ENCODE results near the gene TLE3. TPM values are rescaled to one million over a fixed set of nuclear protein-coding genes. Genes with fewer than 3 reads are reported as not detected.

TLE3 gene
- total RNA-seq, 1 donor from 2014 or later = 45.4 TPM

DNA sequence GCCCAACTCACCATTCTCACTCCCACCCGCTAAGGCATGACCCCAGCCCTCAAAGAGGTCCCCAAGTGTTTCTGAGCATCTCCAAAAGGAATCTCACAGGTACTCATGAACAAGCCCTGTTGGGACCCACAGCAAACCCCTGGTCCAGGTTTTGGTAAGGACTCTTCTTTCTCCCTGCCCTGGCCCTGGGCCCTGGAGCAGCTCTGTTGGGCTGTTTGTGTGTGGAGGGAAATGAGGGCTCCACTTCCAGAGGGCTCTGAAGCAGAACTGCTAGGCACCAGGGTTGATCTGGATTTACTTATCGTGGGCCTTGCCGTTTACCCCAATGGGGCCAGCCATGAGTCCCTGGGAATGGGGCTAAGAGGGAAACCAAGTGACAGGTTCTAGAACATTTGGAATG, 92.9 kb downstream of the TLE3 start:
- H3K79me2 ChIP-seq (ENCODE audit: insufficient read depth, low read length) = no peaks in the 10 kb centered on the region
- TF ChIP-seq EZH2 (IDR thresholded peaks at IDR 0.05; ENCODE audit: insufficient read depth, low read length) (no peak), CTCF (IDR thresholded peaks at IDR 0.05; ENCODE audit: insufficient read depth, low read depth, low read length) (no peak)
- no peak overlapping the region for H3K27ac ChIP-seq (ENCODE audit: low read depth, low read length)
- H3K27ac Mint-ChIP-seq (ENCODE audit: unreplicated experiment) = no peak overlapping the region
- peaks cover 9% of the 10 kb centered on the region for H3K27me3 ChIP-seq (ENCODE audit: insufficient read depth, low read length)
- peaks cover 15% of the 10 kb centered on the region for H3K9me3 Mint-ChIP-seq (ENCODE audit: unreplicated experiment)
- H3K4me1 Mint-ChIP-seq (ENCODE audit: low read depth, unreplicated experiment) = no peaks in the 10 kb centered on the region
- H3K9ac ChIP-seq (ENCODE audit: low read length) = no peak overlapping the region
- no peak overlapping the region for H3K4me2 ChIP-seq (ENCODE audit: low read length)
- no peak overlapping the region for H2AFZ ChIP-seq (ENCODE audit: low read depth, low read length)
- peaks cover 8% of the 10 kb centered on the region for H3K9me3 ChIP-seq (ENCODE audit: insufficient read depth, low read depth, low read length)
- DNase-seq (ENCODE audit: low read depth) = no peak
- H4K20me1 ChIP-seq (ENCODE audit: insufficient read depth, low read length) = no peaks in the 10 kb centered on the region
- H3K36me3 Mint-ChIP-seq (ENCODE audit: low read depth, unreplicated experiment) = peaks cover 9% of the 10 kb centered on the region
- no peak overlapping the region for H3K4me3 Mint-ChIP-seq (ENCODE audit: unreplicated experiment)
- no peak overlapping the region for H3K4me3 ChIP-seq (ENCODE audit: insufficient read depth, low read depth, low read length)
- no peaks in the 10 kb centered on the region for H3K36me3 ChIP-seq (ENCODE audit: insufficient read depth, low read length)
- FAIRE-seq = no peak
- H3K27me3 Mint-ChIP-seq (ENCODE audit: low read depth, unreplicated experiment) = peaks cover 84% of the 10 kb centered on the region
- H3K4me1 ChIP-seq (ENCODE audit: insufficient read depth, low read length) = no peaks in the 10 kb centered on the region

DNA sequence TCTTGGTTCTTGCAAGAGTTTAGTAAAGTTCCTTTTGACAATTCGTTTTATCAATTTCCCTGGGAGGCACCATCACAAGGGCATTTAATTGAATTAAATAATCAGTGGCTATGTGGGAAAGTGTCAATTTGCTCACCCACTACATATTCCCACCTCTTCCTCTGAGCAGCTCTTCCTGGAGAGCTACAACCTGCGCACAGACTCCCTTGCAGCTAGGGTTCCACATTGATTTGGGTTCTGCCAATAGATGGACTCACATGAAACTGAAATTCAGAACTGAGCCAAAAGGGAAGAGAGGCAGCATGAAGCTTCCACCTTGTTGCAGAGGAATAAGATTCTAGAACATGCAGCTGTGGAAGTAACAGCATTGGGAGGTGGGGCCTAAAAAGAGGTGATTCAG, 94.8 kb downstream of the TLE3 start:
- H3K9me3 Mint-ChIP-seq (ENCODE audit: unreplicated experiment) = peaks cover 15% of the 10 kb centered on the region
- peaks cover 2% of the 10 kb centered on the region for H3K4me1 Mint-ChIP-seq (ENCODE audit: low read depth, unreplicated experiment)
- H3K4me3 Mint-ChIP-seq (ENCODE audit: unreplicated experiment) = no peak overlapping the region
- Histone ChIP-seq H2AFZ (ENCODE audit: low read depth, low read length) (no peak overlapping the region), H3K79me2 (ENCODE audit: insufficient read depth, low read length) (no peaks in the 10 kb centered on the region), H3K4me3 (ENCODE audit: insufficient read depth, low read depth, low read length) (no peak overlapping the region), H3K4me2 (ENCODE audit: low read length) (no peak overlapping the region), H3K9ac (ENCODE audit: low read length) (no peak overlapping the region), H4K20me1 (ENCODE audit: insufficient read depth, low read length) (no peaks in the 10 kb centered on the region), H3K27me3 (ENCODE audit: insufficient read depth, low read length) (peaks cover 5% of the 10 kb centered on the region), H3K4me1 (ENCODE audit: insufficient read depth, low read length) (no peaks in the 10 kb centered on the region), H3K27ac (ENCODE audit: low read depth, low read length) (no peak overlapping the region), H3K36me3 (ENCODE audit: insufficient read depth, low read length) (no peaks in the 10 kb centered on the region), H3K9me3 (ENCODE audit: insufficient read depth, low read depth, low read length) (peaks cover 8% of the 10 kb centered on the region)
- TF ChIP-seq CTCF (IDR thresholded peaks at IDR 0.05; ENCODE audit: insufficient read depth, low read depth, low read length) (no peak), EZH2 (IDR thresholded peaks at IDR 0.05; ENCODE audit: insufficient read depth, low read length) (no peak)
- peaks cover 84% of the 10 kb centered on the region for H3K27me3 Mint-ChIP-seq (ENCODE audit: low read depth, unreplicated experiment)
- no peak for DNase-seq (ENCODE audit: low read depth)
- H3K27ac Mint-ChIP-seq (ENCODE audit: unreplicated experiment) = no peak overlapping the region
- peaks cover 11% of the 10 kb centered on the region for H3K36me3 Mint-ChIP-seq (ENCODE audit: low read depth, unreplicated experiment)
- no peak for FAIRE-seq

DNA sequence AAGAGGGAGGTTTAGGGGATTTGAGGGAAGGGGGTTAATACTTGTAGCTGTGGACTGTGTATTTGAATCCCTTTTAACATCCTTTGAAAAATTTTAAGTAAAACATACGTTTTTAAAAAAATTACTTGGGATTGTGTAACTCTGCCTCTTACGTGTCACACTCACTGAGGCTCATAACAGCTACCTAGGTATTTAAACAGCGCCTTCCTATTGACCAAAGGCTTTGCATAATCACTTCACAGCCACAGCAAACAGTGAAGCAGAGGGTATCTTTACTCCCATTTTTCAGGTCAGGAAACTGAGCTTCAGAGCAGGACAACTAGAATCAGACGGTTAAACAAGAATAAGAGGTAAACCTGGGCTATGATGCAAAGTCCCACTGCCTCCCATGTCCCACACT, 95.9 kb downstream of the TLE3 start:
- no peak overlapping the region for H3K27ac Mint-ChIP-seq (ENCODE audit: unreplicated experiment)

More for the DNA sequence above, 95.9 kb downstream of the TLE3 start:
- Histone ChIP-seq H3K36me3 (ENCODE audit: insufficient read depth, low read length) (no peaks in the 10 kb centered on the region), H3K79me2 (ENCODE audit: insufficient read depth, low read length) (no peaks in the 10 kb centered on the region), H3K9ac (ENCODE audit: low read length) (no peak overlapping the region), H3K4me1 (ENCODE audit: insufficient read depth, low read length) (no peaks in the 10 kb centered on the region), H3K9me3 (ENCODE audit: insufficient read depth, low read depth, low read length) (peaks cover 8% of the 10 kb centered on the region), H3K27me3 (ENCODE audit: insufficient read depth, low read length) (peaks cover 7% of the 10 kb centered on the region), H3K4me3 (ENCODE audit: insufficient read depth, low read depth, low read length) (no peak overlapping the region), H3K4me2 (ENCODE audit: low read length) (no peak overlapping the region), H4K20me1 (ENCODE audit: insufficient read depth, low read length) (no peaks in the 10 kb centered on the region), H2AFZ (ENCODE audit: low read depth, low read length) (no peak overlapping the region), H3K27ac (ENCODE audit: low read depth, low read length) (no peak overlapping the region)
- Mint-ChIP-seq H3K36me3 (ENCODE audit: low read depth, unreplicated experiment) (peaks cover 11% of the 10 kb centered on the region), H3K4me1 (ENCODE audit: low read depth, unreplicated experiment) (peaks cover 5% of the 10 kb centered on the region), H3K9me3 (ENCODE audit: unreplicated experiment) (peaks cover 15% of the 10 kb centered on the region), H3K27me3 (ENCODE audit: low read depth, unreplicated experiment) (peaks cover 84% of the 10 kb centered on the region), H3K4me3 (ENCODE audit: unreplicated experiment) (no peak overlapping the region)
- FAIRE-seq (no peak), DNase-seq (ENCODE audit: low read depth) (no peak)
- TF ChIP-seq EZH2 (IDR thresholded peaks at IDR 0.05; ENCODE audit: insufficient read depth, low read length) (no peak), CTCF (IDR thresholded peaks at IDR 0.05; ENCODE audit: insufficient read depth, low read depth, low read length) (no peak)

All from astrocyte (in vitro differentiated cells and primary cell).